Neural cell (in vitro differentiated cells): Measurements from ENCODE around the gene CD300H.

ENCODE experiments used
- EP300 ChIP-seq: fragments of 450-650 bp; conservative IDR thresholded peaks from 2 replicates; pipeline ENCODE4 v1.6.1; 2014; ENCODE audit warnings: antibody characterized with exemption, mild to moderate bottlenecking, moderate library complexity; ENCODE audit not compliant: poor library complexity, severe bottlenecking
- EZH2 ChIP-seq: fragments of 200-600, 300-800 bp; shearing (Covaris generic), sonication (generic); IDR thresholded peaks from 2 replicates; pipeline ENCODE4 v1.6.1; 2014; ENCODE audit warnings: antibody characterized with exemption, low read length, borderline replicate concordance, mild to moderate bottlenecking; ENCODE audit not compliant: insufficient read depth, poor library complexity, severe bottlenecking
- MXI1 ChIP-seq: fragments of 450-650 bp; conservative IDR thresholded peaks from 2 replicates; pipeline ENCODE4 v1.6.1; 2014; ENCODE audit warnings: antibody characterized with exemption, mild to moderate bottlenecking; ENCODE audit not compliant: poor library complexity, severe bottlenecking
- POLR2AphosphoS5 ChIP-seq: IDR thresholded peaks from 2 replicates; pipeline ENCODE4 v1.6.1; 2012
- RAD21 ChIP-seq: fragments of 450-650 bp; conservative IDR thresholded peaks from 2 replicates; pipeline ENCODE4 v1.6.1; 2014; ENCODE audit warnings: antibody characterized with exemption, mild to moderate bottlenecking, moderate library complexity
- SMC3 ChIP-seq: fragments of 450-650 bp; conservative IDR thresholded peaks from 2 replicates; pipeline ENCODE4 v1.6.1; 2014; ENCODE audit warnings: antibody characterized with exemption, mild to moderate bottlenecking, moderate library complexity; ENCODE audit not compliant: poor library complexity
- TAF1 ChIP-seq: IDR thresholded peaks from 2 replicates; pipeline ENCODE4 v1.6.1; 2012; ENCODE audit warnings: low read depth
- TF ChIP-seq, protein P1 (sequence below): fragments of 450-650 bp; IDR thresholded peaks from 2 replicates; pipeline ENCODE4 v1.5.1; 2014; ENCODE audit warnings: antibody characterized with exemption, mild to moderate bottlenecking, moderate library complexity; ENCODE audit not compliant: poor library complexity, severe bottlenecking
- TF ChIP-seq, protein P2 (sequence below): IDR thresholded peaks from 2 replicates; pipeline ENCODE4 v1.6.1; 2012; ENCODE audit warnings: borderline replicate concordance

DNA sequence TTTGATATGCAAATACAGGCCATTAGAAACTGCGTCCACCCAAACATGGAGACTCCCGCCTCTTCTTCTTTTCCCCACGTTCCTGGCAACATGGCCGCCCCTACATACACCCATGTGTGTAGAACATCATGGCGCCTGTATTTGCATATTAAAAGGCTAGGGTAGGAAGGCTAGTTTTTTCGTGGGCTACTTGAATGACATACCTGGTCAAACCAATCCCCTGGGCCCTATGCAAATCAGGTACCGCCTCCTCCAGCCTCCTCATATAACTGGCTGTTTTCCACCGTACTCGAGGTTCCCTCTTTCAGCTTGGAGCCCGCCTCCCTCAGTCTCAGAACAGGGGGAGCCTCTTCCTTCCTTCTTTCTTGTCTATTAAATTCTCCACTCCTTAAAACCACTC lies 35.2 kb downstream of the CD300H start:
- TF ChIP-seq, protein P1, sequence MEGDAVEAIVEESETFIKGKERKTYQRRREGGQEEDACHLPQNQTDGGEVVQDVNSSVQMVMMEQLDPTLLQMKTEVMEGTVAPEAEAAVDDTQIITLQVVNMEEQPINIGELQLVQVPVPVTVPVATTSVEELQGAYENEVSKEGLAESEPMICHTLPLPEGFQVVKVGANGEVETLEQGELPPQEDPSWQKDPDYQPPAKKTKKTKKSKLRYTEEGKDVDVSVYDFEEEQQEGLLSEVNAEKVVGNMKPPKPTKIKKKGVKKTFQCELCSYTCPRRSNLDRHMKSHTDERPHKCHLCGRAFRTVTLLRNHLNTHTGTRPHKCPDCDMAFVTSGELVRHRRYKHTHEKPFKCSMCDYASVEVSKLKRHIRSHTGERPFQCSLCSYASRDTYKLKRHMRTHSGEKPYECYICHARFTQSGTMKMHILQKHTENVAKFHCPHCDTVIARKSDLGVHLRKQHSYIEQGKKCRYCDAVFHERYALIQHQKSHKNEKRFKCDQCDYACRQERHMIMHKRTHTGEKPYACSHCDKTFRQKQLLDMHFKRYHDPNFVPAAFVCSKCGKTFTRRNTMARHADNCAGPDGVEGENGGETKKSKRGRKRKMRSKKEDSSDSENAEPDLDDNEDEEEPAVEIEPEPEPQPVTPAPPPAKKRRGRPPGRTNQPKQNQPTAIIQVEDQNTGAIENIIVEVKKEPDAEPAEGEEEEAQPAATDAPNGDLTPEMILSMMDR: no peak
- no peak for TF ChIP-seq EP300
- TF ChIP-seq EZH2: no peak
- no peak for TF ChIP-seq RAD21
- no peak for TF ChIP-seq POLR2AphosphoS5
- no peak for TF ChIP-seq MXI1
- TF ChIP-seq, protein P2, sequence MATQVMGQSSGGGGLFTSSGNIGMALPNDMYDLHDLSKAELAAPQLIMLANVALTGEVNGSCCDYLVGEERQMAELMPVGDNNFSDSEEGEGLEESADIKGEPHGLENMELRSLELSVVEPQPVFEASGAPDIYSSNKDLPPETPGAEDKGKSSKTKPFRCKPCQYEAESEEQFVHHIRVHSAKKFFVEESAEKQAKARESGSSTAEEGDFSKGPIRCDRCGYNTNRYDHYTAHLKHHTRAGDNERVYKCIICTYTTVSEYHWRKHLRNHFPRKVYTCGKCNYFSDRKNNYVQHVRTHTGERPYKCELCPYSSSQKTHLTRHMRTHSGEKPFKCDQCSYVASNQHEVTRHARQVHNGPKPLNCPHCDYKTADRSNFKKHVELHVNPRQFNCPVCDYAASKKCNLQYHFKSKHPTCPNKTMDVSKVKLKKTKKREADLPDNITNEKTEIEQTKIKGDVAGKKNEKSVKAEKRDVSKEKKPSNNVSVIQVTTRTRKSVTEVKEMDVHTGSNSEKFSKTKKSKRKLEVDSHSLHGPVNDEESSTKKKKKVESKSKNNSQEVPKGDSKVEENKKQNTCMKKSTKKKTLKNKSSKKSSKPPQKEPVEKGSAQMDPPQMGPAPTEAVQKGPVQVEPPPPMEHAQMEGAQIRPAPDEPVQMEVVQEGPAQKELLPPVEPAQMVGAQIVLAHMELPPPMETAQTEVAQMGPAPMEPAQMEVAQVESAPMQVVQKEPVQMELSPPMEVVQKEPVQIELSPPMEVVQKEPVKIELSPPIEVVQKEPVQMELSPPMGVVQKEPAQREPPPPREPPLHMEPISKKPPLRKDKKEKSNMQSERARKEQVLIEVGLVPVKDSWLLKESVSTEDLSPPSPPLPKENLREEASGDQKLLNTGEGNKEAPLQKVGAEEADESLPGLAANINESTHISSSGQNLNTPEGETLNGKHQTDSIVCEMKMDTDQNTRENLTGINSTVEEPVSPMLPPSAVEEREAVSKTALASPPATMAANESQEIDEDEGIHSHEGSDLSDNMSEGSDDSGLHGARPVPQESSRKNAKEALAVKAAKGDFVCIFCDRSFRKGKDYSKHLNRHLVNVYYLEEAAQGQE: no peak
- no peak for TF ChIP-seq TAF1
- no peak for TF ChIP-seq SMC3
